GM18520 (cell line): ENCODE measurements around the gene NR3C1.

ENCODE experiments used
- ATAC-seq: cut with Tn5 transposase; IDR thresholded peaks from one replicate; pipeline ENCODE4 v1.9.1; 2021; ENCODE audit not compliant: unreplicated experiment

Gene NR3C1

DNA sequence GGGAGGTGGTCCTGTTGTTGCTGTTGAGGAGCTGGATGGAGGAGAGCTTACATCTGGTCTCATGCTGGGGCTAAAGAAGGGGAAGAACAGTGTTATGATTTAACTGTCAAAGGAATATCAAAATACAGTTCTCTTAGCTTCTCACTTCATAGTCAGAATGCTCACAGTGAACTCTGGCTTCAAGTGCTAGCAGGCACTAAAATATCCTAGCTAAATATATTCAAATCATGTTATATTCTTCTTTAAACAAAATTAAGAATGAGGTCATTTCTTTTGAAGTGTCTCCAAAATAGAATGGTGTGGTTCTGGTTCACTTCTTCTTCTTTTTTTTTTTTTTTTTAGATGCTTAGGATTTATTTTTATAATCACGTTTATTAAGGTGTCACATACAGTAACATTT is 89.4 kb downstream of the NR3C1 start:
- no peak for ATAC-seq

DNA sequence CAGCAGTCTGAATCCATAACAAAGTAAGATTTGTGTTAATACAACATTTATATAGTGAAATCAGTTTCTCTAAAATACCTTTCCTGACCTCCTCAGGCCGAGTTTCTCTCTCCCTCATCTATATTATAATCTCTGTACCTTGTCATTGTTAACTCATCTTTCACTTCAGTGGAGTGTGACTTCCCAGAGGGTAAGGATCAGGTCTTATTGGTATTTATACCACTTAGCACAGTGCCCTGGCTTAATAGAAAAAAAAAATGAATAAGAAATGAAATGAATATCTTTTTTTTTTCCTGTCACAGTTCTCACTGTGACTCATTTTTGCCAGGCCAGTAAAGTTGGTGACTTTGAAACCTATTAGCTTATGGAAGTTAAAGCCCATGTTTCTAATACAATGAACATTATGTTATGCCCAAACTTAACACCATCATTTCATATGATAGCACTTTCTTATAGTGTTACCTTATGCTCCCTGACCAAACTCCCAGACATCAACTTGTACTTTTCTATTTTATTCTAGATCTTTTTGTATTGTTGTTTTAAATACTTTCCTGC is 90.1 kb downstream of the NR3C1 start:
- ATAC-seq = no peak

DNA sequence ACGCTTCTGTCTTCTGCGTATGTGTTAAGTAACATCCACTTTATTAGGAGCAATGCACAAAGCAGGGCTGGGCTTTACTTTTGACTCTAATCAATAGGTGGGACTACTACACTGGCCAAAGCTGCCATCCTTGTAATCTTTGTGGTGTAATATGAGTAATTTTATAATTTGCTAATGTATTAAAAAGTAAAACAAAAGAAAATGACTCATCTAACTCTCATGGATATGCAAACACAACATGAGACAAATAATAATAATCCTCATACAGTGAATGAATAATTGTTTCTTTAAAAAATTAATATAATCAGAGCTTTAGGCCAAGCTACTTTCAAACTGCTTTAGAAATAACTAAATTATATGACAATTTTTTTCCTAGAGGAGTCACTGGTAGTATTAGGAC is 90.7 kb downstream of the NR3C1 start:
- ATAC-seq = no peak

GRCh38 chr5:143311955-143312354 is 91.5 kb downstream of the NR3C1 start:
- ATAC-seq = no peak

GRCh38 chr5:143311428-143311827 is 92.1 kb downstream of the NR3C1 start:
- ATAC-seq = no peak

DNA sequence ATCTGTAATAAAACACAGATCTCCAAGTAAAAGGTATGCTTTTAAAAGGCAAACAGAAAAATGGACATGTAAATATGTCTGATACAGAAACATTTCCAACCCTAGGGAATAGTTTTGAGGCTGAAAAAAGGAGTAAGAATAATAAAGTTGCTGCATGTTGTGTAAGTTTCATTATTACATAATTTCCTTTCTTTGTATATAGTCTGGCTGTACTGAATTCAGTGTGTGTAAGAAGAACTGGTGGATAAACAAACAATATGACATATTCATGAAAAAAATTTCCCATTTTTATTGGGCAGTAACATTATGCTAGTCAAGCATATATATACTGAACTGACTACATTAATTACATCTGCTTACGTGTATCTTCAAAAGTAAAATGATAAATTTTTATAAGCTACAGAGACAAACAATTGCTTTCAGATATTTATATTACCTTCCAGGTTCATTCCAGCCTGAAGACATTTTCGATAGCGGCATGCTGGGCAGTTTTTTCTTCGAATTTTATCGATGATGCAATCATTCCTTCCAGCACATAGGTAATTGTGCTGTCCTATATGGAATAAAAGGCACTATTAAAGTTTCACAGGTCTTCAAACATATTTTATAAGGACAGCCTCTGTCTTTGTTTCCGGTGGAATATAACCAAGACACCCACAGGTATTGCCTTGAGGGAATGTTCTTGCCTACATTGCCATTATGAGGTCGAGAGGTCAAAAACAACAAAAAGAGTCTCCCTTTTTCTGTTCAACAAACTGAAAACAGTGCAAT is 93.6 kb downstream of the NR3C1 start:
- ATAC-seq = no peak

DNA sequence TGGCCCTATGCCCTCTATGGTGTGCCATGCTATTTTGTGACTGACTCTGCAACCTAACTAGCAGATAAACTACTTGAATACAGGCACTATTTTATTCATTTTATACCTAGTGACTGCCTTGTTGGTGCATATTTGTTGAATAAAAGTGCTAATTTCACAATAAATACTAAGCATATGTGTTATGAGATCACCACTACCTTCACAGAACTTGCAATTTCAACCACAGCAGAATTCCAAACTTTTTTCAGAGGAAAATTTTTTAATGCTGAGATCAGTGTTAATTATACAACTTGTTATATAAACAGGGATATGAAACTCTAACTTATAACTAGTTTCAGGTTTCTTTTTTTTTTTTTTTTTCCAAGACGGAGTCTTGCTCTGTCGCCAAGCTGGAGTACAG is 94.8 kb downstream of the NR3C1 start:
- ATAC-seq = no peak

GRCh38 chr5:143306040-143306439 is 97.4 kb downstream of the NR3C1 start:
- no peak for ATAC-seq

- no peak for ATAC-seq
Observed at GRCh38 chr5:143304836-143305475, 98.5 kb downstream of the NR3C1 start.

DNA sequence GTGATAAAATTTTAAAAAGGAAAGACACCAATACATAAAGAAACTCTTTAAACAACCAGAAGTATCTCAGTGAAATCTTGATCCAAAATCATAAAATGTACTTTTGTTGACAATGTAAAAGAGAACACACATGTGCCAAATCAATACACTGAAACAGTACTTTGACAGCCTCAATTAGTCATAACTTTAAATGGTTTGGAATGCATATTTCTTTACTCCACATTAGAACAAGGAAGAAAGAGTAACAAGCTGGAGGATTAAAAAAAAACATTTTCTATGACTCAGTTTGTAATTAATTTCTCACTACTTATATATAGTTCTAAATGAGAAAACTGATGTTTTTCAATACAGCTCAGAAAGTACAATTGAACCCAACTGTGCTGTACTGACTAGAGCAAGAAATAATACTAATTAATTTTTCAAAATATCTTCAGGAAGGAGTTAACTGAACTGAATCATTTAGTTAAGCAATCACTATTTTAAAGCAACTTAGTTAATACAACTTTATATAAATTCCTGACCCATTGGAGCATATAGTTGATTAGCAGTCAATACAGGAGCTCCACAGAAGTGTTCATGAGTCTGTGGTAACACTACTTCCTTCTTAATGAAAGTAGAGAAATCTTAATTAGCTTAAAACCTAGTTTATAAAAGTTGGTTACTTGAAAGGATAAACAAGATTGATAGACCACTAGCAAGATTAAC is 101.0 kb downstream of the NR3C1 start:
- ATAC-seq = no peak

GRCh38 chr5:143297756-143298155 is 105.7 kb downstream of the NR3C1 start:
- ATAC-seq = no peak

GRCh38 chr5:143290125-143290524 is 113.4 kb downstream of the NR3C1 start:
- ATAC-seq = no peak

- ATAC-seq = no peak
Observed at GRCh38 chr5:143284521-143284920, 119.0 kb downstream of the NR3C1 start.

DNA sequence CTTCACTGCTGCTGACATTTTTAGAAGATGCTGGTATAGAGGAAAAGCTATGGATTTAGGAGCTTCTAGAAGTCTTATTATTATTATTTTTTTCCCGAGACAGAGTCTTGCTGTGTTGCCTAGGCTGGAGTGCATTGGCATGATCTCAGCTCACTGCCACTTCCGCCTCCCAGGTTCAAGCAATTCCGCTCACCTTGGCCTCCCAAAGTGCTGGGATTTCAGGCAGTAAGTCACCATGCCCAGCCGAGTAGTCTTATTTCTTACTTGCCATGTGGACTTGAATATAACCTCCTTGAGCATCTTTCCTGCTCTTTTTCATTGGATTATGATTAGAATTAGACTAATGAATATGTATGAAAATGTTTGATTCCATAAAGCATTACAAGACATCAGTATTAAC is 119.5 kb downstream of the NR3C1 start:
- ATAC-seq = no peak

DNA sequence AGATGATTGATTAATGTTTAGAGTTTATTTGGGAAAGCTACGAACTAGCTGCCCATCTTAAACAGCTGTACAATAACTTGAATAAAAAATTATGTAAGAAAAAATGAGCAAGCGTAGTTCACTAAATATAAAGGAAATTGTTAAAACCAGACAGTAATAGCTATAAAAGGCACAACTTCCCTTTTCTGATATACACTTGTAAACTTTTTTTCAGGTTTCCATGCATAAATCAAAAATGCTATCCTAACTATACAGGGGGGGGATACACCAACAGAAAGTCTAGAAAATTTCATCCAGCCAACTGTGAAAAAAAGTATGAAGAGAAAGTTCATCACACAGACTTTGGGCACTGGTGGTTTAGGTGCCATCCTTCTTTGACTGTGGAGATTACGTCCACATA is 122.3 kb downstream of the NR3C1 start:
- no peak for ATAC-seq

- ATAC-seq = no peak
Observed at GRCh38 chr5:143279698-143280097, 123.8 kb downstream of the NR3C1 start.

GRCh38 chr5:143277536-143277935 is 126.0 kb downstream of the NR3C1 start:
- ATAC-seq = no peak

DNA sequence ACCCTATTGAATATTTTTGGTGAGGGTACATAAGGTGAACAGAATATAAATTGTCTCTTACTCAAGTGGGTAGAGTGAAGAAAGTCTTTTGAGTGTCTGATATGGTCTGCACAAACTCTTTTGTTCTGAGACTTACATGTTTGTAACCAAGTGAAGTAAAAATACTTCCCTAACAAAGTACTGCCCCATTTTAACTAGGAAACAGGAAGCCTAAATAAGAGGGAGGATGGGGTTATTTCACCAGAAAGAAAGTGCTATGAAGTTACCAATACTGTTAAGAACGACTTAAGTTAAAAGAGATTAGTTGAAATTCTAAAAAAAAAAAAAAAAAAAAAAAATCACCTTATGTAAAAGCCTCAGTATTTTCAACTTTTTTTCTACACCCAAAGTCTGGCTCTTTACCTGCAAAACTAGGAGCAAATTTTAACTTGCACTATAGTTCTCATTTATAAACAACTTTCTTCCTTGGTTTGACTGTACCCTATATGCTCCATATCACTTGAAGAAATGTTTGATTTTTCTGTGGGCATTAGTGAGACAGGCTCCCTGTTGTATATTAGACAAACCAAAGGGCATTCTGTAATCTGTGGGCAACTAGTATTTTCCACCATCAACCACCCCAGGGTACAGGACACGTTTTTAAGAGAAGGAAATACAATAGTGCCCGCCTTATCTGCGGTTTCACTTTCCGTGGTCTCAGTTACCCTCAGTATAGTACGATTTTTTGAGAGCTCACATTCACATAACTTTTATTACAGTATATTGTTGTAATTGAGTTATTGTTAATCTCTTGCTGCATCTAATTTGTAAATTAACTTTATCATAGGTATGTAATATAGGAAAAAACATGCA is 127.7 kb downstream of the NR3C1 start:
- no peak for ATAC-seq

DNA sequence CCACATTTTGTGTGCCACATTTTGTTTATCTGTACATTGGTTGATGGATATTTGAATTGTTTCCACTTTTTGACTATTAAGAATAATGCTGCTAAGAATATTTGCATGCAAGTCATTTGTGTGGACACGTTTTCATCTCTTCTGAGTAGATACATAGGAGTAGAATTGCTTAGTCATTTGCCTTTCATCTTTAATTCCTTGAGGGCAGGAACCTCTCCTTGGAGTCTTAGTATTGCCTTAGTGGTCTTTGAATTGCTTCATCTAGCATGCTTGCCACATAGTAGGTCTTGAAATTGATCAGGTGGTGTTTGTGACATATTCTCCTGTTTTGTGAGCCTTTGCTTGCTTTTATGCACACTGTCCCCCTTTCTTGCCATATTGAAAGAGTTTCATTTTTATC is 128.5 kb downstream of the NR3C1 start:
- no peak for ATAC-seq

- ATAC-seq = no peak
Observed at GRCh38 chr5:143271431-143271830, 132.1 kb downstream of the NR3C1 start.

DNA sequence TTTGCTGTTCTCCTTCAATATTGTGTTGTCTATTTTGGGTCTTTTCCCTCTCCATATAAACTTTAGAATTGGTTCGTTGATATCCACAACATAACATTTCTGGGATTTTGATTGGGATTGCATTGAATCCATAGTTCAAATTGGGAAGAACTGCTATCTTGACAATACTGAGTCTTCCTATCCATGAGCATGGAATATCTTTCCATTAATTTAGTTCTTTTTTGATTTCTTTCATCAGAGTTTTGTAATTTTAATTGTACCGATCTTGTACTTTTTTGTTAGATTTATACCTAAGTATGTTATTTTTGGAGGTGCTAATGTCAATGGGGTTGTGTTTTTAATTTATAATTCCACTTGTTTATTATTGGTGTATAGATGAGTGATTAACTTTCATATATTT is 135.1 kb downstream of the NR3C1 start:
- no peak for ATAC-seq
